Cardiac muscle cell (in vitro differentiated cells and primary cell): ENCODE measurements around the gene QPCTL. TPM values are rescaled to one million over a fixed set of nuclear protein-coding genes. Genes with fewer than 3 reads are reported as not detected.

ENCODE experiments used
- DNase-seq, 2 donors: peaks; one replicate each; pipeline versions ENCODE4 v3.0.0 to v3.0.0-alpha.2; 2010 to 2017; ENCODE audit warnings: low read depth in 1 of 2, low spot score in 1 of 2
- H3K27ac ChIP-seq: fragments of 200-600 bp; sonication (generic); 2 replicates; pipeline ENCODE4 v1.5.1; 2016
- H3K27me3 ChIP-seq: fragments of 200-600 bp; sonication (generic); 2 replicates; pipeline ENCODE4 v1.6.0; 2016; ENCODE audit warnings: control low read depth
- H3K36me3 ChIP-seq: fragments of 200-600 bp; sonication (generic); 2 replicates; pipeline ENCODE4 v1.5.1; 2016; ENCODE audit warnings: control low read depth
- H3K4me1 ChIP-seq: fragments of 200-600 bp; sonication (generic); 2 replicates; pipeline ENCODE4 v1.8.1; 2017; ENCODE audit warnings: low read depth, mild to moderate bottlenecking, mixed run types
- H3K4me3 ChIP-seq: fragments of 200-600 bp; sonication (generic); 2 replicates; pipeline ENCODE4 v1.5.1; 2016; ENCODE audit warnings: mild to moderate bottlenecking
- H3K9me3 ChIP-seq: fragments of 200-600 bp; sonication (generic); 2 replicates; pipeline ENCODE4 v1.5.1; 2017; ENCODE audit warnings: low read depth, mild to moderate bottlenecking, control low read depth
- CTCF ChIP-seq: IDR thresholded peaks from 2 replicates; pipeline ENCODE4 v1.5.1; 2012; ENCODE audit warnings: low read depth, mild to moderate bottlenecking, low read length
- polyA plus RNA-seq: library from polyadenylated mRNA; unstranded; fragments of >200 nt; fragmentation: Nextera tagmentation; extraction: Ambion mirVana; gene quantifications from 2 replicates; pipeline ENCODE4 v1.2.1, GENCODE V29; 2016
- total RNA-seq: library from RNA; depleted of rRNA; stranded (reverse); fragments of >200 nt; gene quantifications from 2 replicates; pipeline ENCODE4 v1.2.3, GENCODE V29; 2016

The QPCTL gene
- total and polyA plus RNA-seq, 2 experiments from 2014 or later = 14.6 to 22.2 TPM

- Histone ChIP-seq H3K27ac (peak within 1 kb of the TSS; percentile 50), H3K9me3 (no peaks in the 10 kb centered on the region), H3K4me3 (peak within 1 kb of the TSS; percentile 65), H3K4me1 (no peaks in the 10 kb centered on the region), H3K27me3 (no peaks in the 10 kb centered on the region), H3K36me3 (no peaks in the 10 kb centered on the region)
- DNase-seq = peak; percentile 97 to 100
- TF ChIP-seq CTCF = peak; percentile 28
These were observed 38.2 kb downstream of the QPCTL start, which contains the start of gene FBXO46 for GRCh38 chr19:45730368-45731288. TSS of gene FBXO46 (minus strand) at chr19:45730896. CDS start at chr19:45713495, 17,401 bp downstream.

- H3K9me3 ChIP-seq = no peaks in the 10 kb centered on the region
- no peak within 1 kb of the TSS for H3K4me3 ChIP-seq
- DNase-seq = no peak
- no peak for TF ChIP-seq CTCF
- no peak within 1 kb of the TSS for H3K27ac ChIP-seq
- no peaks in the 10 kb centered on the region for H3K36me3 ChIP-seq
- no peaks in the 10 kb centered on the region for H3K27me3 ChIP-seq
- no peaks in the 10 kb centered on the region for H3K4me1 ChIP-seq
These were observed 40.8 kb downstream of the QPCTL start, which contains the start of gene MEIOSIN for GRCh38 chr19:45733160-45733810. TSS of gene MEIOSIN (plus strand) at chr19:45733439. CDS start at chr19:45735377, 1,938 bp downstream.

GRCh38 chr19:45739498-45740439, 47.3 kb downstream of the QPCTL start:
- Histone ChIP-seq H3K4me1 (no peaks in the 10 kb centered on the region), H3K4me3 (no peak overlapping the region), H3K27me3 (no peaks in the 10 kb centered on the region), H3K36me3 (no peaks in the 10 kb centered on the region), H3K9me3 (no peaks in the 10 kb centered on the region), H3K27ac (no peak overlapping the region)
- no peak for TF ChIP-seq CTCF
- no peak for DNase-seq

GRCh38 chr19:45742969-45743368, 50.5 kb downstream of the QPCTL start:
- Histone ChIP-seq H3K9me3 (no peaks in the 10 kb centered on the region), H3K27ac (no peak overlapping the region), H3K27me3 (no peaks in the 10 kb centered on the region), H3K36me3 (no peaks in the 10 kb centered on the region), H3K4me3 (no peak overlapping the region), H3K4me1 (peaks cover 7% of the 10 kb centered on the region)
- TF ChIP-seq CTCF = no peak
- DNase-seq = no peak

- DNase-seq = no peak
- no peaks in the 10 kb centered on the region for H3K9me3 ChIP-seq
These were observed 53.1 kb downstream of the QPCTL start for GRCh38 chr19:45745606-45746005.

More at GRCh38 chr19:45745606-45746005, 53.1 kb downstream of the QPCTL start:
- TF ChIP-seq CTCF = no peak
- no peak overlapping the region for H3K27ac ChIP-seq
- H3K4me3 ChIP-seq = no peak overlapping the region
- H3K4me1 ChIP-seq = peaks cover 7% of the 10 kb centered on the region
- H3K27me3 ChIP-seq = no peaks in the 10 kb centered on the region
- no peaks in the 10 kb centered on the region for H3K36me3 ChIP-seq
